Ishikawa (cell line): Measurements from ENCODE around the gene PSMB11.

Experiments used
- CEBPB ChIP-seq: IDR thresholded peaks from 2 replicates; pipeline ENCODE4 v1.6.1; 2012
- CREB1 ChIP-seq: IDR thresholded peaks from 2 replicates; pipeline ENCODE4 v1.6.1; 2012; ENCODE audit warnings: low read depth
- EGR1 ChIP-seq: IDR thresholded peaks from 2 replicates; pipeline ENCODE4 v1.6.1; 2012
- EP300 ChIP-seq: IDR thresholded peaks from 2 replicates; pipeline ENCODE4 v1.6.1; 2012; ENCODE audit warnings: borderline replicate concordance
- FOXM1 ChIP-seq: IDR thresholded peaks from 2 replicates; pipeline ENCODE4 v1.6.1; 2012; ENCODE audit warnings: low read depth, borderline replicate concordance
- NFIC ChIP-seq: IDR thresholded peaks from 2 replicates; pipeline ENCODE4 v1.6.1; 2012
- RAD21 ChIP-seq: IDR thresholded peaks from 2 replicates; pipeline ENCODE4 v1.6.1; 2012; ENCODE audit warnings: low read depth
- TAF1 ChIP-seq: IDR thresholded peaks from 2 replicates; pipeline ENCODE4 v1.6.1; 2012; ENCODE audit warnings: low read depth, mild to moderate bottlenecking
- TCF12 ChIP-seq: IDR thresholded peaks from 2 replicates; pipeline ENCODE4 v1.6.1; 2012; ENCODE audit warnings: low read depth
- TEAD4 ChIP-seq: IDR thresholded peaks from 2 replicates; pipeline ENCODE4 v1.6.1; 2012
- USF1 ChIP-seq: IDR thresholded peaks from 2 replicates; pipeline ENCODE4 v1.6.1; 2012
- YY1 ChIP-seq: IDR thresholded peaks from 2 replicates; pipeline ENCODE4 v1.6.1; 2012; ENCODE audit warnings: low read depth
- ZBTB7A ChIP-seq: IDR thresholded peaks from 2 replicates; pipeline ENCODE4 v1.6.1; 2012; ENCODE audit warnings: low read depth
- TF ChIP-seq, protein P1 (sequence below): IDR thresholded peaks from 2 replicates; pipeline ENCODE4 v1.6.1; 2012
- TF ChIP-seq, protein P2 (sequence below): IDR thresholded peaks from 2 replicates; pipeline ENCODE4 v1.6.1; 2012; ENCODE audit warnings: low read depth, mild to moderate bottlenecking

The PSMB11 gene

GRCh38 chr14:23017091-23017490 lies 24.9 kb upstream of the PSMB11 start:
- TF ChIP-seq, protein P1, sequence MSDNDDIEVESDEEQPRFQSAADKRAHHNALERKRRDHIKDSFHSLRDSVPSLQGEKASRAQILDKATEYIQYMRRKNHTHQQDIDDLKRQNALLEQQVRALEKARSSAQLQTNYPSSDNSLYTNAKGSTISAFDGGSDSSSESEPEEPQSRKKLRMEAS, result no peak
- TF ChIP-seq CEBPB, result no peak
- TF ChIP-seq YY1, result no peak

DNA sequence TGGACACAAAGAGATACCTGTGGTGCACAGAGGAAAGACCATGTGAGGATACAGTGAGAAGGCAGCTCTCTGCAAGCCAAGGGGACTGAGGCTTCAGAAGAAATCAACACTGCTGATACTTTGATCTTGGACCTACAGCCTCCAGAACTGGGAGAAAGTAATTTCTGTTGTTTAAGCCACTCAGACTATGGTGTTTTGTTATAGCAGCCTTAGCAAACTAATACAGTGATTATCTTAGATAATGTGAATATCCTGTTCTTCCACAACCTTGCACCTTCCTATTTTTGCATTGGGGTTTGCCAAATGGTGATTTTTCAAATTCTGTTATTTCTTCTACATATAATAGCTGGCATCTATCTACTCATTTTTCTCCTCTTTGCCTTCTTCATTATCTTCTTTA lies 23.9 kb upstream of the PSMB11 start:
- no peak for TF ChIP-seq ZBTB7A
- TF ChIP-seq CREB1, result no peak
- TF ChIP-seq TEAD4, result no peak
- TF ChIP-seq TAF1, result no peak
- no peak for TF ChIP-seq NFIC
- TF ChIP-seq, protein P1, result no peak
- no peak for TF ChIP-seq RAD21
- TF ChIP-seq, protein P2, sequence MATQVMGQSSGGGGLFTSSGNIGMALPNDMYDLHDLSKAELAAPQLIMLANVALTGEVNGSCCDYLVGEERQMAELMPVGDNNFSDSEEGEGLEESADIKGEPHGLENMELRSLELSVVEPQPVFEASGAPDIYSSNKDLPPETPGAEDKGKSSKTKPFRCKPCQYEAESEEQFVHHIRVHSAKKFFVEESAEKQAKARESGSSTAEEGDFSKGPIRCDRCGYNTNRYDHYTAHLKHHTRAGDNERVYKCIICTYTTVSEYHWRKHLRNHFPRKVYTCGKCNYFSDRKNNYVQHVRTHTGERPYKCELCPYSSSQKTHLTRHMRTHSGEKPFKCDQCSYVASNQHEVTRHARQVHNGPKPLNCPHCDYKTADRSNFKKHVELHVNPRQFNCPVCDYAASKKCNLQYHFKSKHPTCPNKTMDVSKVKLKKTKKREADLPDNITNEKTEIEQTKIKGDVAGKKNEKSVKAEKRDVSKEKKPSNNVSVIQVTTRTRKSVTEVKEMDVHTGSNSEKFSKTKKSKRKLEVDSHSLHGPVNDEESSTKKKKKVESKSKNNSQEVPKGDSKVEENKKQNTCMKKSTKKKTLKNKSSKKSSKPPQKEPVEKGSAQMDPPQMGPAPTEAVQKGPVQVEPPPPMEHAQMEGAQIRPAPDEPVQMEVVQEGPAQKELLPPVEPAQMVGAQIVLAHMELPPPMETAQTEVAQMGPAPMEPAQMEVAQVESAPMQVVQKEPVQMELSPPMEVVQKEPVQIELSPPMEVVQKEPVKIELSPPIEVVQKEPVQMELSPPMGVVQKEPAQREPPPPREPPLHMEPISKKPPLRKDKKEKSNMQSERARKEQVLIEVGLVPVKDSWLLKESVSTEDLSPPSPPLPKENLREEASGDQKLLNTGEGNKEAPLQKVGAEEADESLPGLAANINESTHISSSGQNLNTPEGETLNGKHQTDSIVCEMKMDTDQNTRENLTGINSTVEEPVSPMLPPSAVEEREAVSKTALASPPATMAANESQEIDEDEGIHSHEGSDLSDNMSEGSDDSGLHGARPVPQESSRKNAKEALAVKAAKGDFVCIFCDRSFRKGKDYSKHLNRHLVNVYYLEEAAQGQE, result no peak
- TF ChIP-seq FOXM1, result no peak
- no peak for TF ChIP-seq EGR1
- no peak for TF ChIP-seq CEBPB
- TF ChIP-seq TCF12, result no peak
- no peak for TF ChIP-seq USF1
- no peak for TF ChIP-seq YY1
- TF ChIP-seq EP300, result no peak

DNA sequence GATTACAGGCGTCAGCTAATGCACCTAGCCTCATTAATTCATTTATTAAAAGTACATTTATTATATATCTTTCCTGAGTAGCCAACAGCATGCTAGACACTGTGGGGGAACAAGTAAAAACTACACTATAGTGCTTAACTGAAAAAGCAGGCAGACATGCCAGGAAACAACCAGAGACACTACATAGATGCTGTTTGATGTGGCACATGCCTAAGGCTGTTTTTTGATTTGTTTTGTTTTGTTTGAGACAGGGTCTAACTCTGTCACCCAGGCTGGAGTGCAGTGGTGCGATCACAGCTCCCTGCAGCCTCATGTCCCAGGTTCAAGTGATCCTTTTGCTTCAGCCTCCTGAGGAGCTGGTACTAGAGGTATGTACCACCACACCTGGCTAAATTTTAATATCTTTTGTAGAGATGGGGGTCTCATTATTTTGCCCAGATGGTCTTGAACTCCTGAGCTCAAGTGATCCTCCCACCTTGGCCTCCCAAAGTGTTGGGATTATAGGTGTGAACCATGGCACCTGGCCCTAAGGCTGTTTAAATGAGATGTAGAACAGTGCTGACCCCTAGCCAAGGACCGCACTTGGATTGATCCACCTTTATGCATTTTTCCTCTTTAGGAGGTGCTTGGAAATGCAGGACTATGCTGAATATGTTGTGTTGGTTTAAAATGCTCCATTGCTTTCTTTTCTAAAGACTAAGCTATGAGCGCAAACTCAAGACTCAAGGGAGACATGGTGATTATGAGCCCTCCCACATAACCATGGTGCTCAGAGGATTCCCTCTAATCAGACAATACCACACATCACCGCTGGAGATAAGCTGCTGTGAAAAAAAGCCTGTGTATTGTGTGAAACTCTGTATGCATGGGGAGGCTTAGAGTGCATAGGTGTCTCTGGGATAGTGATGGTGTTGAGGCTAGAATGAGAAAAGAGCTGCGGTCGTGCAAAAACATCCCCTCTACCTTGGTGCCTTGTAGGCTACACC lies 21.6 kb upstream of the PSMB11 start:
- TF ChIP-seq TEAD4, result no peak
- TF ChIP-seq, protein P2, result no peak
- TF ChIP-seq TAF1, result no peak
- TF ChIP-seq TCF12, result no peak
- TF ChIP-seq YY1, result no peak
- no peak for TF ChIP-seq CREB1
- TF ChIP-seq NFIC, result no peak
- TF ChIP-seq FOXM1, result no peak
- TF ChIP-seq RAD21, result no peak
- TF ChIP-seq EP300, result no peak
- no peak for TF ChIP-seq ZBTB7A
- TF ChIP-seq EGR1, result no peak
- no peak for TF ChIP-seq USF1
- TF ChIP-seq, protein P1, result no peak
- TF ChIP-seq CEBPB, result no peak

GRCh38 chr14:23021434-23021833 lies 20.6 kb upstream of the PSMB11 start:
- no peak for TF ChIP-seq TAF1
- TF ChIP-seq FOXM1, result no peak
- no peak for TF ChIP-seq NFIC
- TF ChIP-seq, protein P2, result no peak
- no peak for TF ChIP-seq USF1
- no peak for TF ChIP-seq EGR1
- no peak for TF ChIP-seq YY1
- no peak for TF ChIP-seq CEBPB
- no peak for TF ChIP-seq TCF12
- TF ChIP-seq, protein P1, result no peak
- TF ChIP-seq CREB1, result no peak
- TF ChIP-seq EP300, result no peak
- TF ChIP-seq RAD21, result no peak
- TF ChIP-seq ZBTB7A, result no peak
- no peak for TF ChIP-seq TEAD4
